ENCODE results near the gene TSHZ2.

The TSHZ2 gene

GRCh38 chr20:53070224-53070623 lies 98.1 kb downstream of the TSHZ2 start:
- no peak for DNase-seq (ENCODE audit: insufficient read length, low spot score)
- TF ChIP-seq CTCF (IDR thresholded peaks at IDR 0.05; ENCODE audit: insufficient read depth, missing control alignments) = no peak
- no peak for FAIRE-seq

- TF ChIP-seq CTCF (IDR thresholded peaks at IDR 0.05; ENCODE audit: insufficient read depth, missing control alignments) = no peak
- FAIRE-seq (no peak), DNase-seq (ENCODE audit: insufficient read length, low spot score) (no peak)
These were observed 98.7 kb downstream of the TSHZ2 start for GRCh38 chr20:53070706-53071392.

- DNase-seq (ENCODE audit: insufficient read length, low spot score) (no peak), FAIRE-seq (no peak)
- TF ChIP-seq CTCF (IDR thresholded peaks at IDR 0.05; ENCODE audit: insufficient read depth, missing control alignments) = no peak
These were observed 99.7 kb downstream of the TSHZ2 start for GRCh38 chr20:53071833-53072232.

GRCh38 chr20:53072923-53073579 lies 100.9 kb downstream of the TSHZ2 start:
- FAIRE-seq (no peak), DNase-seq (ENCODE audit: insufficient read length, low spot score) (no peak)
- TF ChIP-seq CTCF (IDR thresholded peaks at IDR 0.05; ENCODE audit: insufficient read depth, missing control alignments) = no peak

- FAIRE-seq (no peak), DNase-seq (ENCODE audit: insufficient read length, low spot score) (no peak)
- no peak for TF ChIP-seq CTCF (IDR thresholded peaks at IDR 0.05; ENCODE audit: insufficient read depth, missing control alignments)
These were observed 101.7 kb downstream of the TSHZ2 start for GRCh38 chr20:53073636-53074415.

- FAIRE-seq = no peak
- DNase-seq (ENCODE audit: insufficient read length, low spot score) = no peak
- no peak for TF ChIP-seq CTCF (IDR thresholded peaks at IDR 0.05; ENCODE audit: insufficient read depth, missing control alignments)
These were observed 102.7 kb downstream of the TSHZ2 start for GRCh38 chr20:53074811-53075314.
